Measurements from ENCODE around the gene DICER1.

Gene DICER1

DNA sequence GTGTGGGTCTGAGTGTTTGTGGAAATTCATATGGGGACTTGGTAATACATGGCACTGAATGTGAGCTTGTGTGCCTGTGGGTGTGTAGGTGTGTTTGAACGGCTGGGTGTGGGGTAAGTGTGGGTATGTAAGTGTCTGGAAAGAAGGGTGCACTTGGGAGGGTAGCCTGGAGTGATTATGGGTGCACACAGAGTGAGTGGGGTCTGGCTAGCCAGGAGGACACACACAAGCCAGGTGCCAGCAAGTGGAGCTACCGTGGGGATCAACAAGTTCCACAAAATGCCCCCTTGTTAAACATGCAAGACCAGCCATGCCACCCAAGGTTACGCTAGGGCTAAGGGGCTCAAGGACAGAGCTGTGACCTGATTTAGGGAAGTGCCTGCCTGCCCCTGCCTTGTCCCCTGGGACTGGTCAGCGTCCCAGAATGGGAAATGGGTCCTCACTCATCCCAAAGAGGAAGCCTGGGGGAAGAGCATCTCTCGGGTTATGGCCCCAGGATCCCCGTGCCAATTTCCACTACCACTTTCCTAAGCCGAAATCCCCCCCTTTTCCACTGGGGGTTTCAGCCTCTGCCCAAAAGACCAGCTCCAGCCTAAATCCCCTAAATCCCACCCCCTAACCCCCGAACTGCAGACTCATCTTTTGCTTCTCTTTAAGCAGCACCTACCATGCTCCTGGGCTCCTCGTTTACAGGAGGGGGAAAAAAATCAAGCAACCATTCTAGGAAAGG lies 118.6 kb downstream of the DICER1 start:
- no peaks in the 10 kb centered on the region for H3K27me3 ChIP-seq (ENCODE audit: control insufficient read depth, low read length)
- H3K4me2 ChIP-seq (ENCODE audit: low read length): no peak overlapping the region
- peaks cover 3% of the 10 kb centered on the region for H3K9me3 ChIP-seq (ENCODE audit: control insufficient read depth, insufficient read depth, low read length)
- TF ChIP-seq, protein P1, sequence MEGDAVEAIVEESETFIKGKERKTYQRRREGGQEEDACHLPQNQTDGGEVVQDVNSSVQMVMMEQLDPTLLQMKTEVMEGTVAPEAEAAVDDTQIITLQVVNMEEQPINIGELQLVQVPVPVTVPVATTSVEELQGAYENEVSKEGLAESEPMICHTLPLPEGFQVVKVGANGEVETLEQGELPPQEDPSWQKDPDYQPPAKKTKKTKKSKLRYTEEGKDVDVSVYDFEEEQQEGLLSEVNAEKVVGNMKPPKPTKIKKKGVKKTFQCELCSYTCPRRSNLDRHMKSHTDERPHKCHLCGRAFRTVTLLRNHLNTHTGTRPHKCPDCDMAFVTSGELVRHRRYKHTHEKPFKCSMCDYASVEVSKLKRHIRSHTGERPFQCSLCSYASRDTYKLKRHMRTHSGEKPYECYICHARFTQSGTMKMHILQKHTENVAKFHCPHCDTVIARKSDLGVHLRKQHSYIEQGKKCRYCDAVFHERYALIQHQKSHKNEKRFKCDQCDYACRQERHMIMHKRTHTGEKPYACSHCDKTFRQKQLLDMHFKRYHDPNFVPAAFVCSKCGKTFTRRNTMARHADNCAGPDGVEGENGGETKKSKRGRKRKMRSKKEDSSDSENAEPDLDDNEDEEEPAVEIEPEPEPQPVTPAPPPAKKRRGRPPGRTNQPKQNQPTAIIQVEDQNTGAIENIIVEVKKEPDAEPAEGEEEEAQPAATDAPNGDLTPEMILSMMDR (IDR thresholded peaks at IDR 0.05; ENCODE audit: low read depth, low read length, poor library complexity, severe bottlenecking): no peak
- TF ChIP-seq EZH2phosphoT487 (IDR thresholded peaks at IDR 0.05; ENCODE audit: borderline replicate concordance, low read length): no peak
- H3K9me2 ChIP-seq (replicated peaks; ENCODE audit: control insufficient read depth, low read length): no peaks in the 10 kb centered on the region
- H3K36me3 ChIP-seq (ENCODE audit: control insufficient read depth, low read length): peaks cover 3% of the 10 kb centered on the region
- peaks cover 24% of the 10 kb centered on the region for H3F3A ChIP-seq (ENCODE audit: control insufficient read depth, insufficient read depth)
- H3K4me1 ChIP-seq (ENCODE audit: control insufficient read depth, low read length): peaks cover 46% of the 10 kb centered on the region
- no peaks in the 10 kb centered on the region for H4K20me1 ChIP-seq (ENCODE audit: control insufficient read depth, insufficient read depth, low read depth, low read length)
- H3K27ac ChIP-seq (ENCODE audit: low read depth, low read length): no peak overlapping the region
- H3K4me3 ChIP-seq (ENCODE audit: low read length): no peak overlapping the region
- H3K79me2 ChIP-seq (ENCODE audit: control insufficient read depth, low read length): no peaks in the 10 kb centered on the region

DNA sequence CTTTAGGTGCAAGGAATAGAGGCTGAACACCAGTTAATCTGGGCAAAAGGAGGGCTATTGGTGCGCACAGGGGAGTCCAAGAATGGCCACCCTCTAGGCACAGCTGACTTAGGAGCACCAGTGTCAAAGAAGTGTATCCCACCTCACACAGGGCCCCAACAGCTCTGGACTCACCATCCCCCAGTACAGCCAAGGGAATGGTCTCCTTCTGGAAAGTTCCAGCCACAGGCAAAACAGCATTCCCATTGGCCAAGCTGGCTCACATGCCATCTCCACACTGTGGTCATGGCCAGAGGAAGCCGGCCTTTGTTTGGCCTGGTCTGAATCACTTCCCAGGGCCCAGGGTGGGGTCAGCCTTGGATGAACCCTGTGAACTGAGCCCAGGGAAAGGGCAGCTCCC lies 120.1 kb downstream of the DICER1 start:
- no peaks in the 10 kb centered on the region for H3K27me3 ChIP-seq (ENCODE audit: control insufficient read depth, low read length)
- peaks cover 28% of the 10 kb centered on the region for H3F3A ChIP-seq (ENCODE audit: control insufficient read depth, insufficient read depth)
- no peak overlapping the region for H3K27ac ChIP-seq (ENCODE audit: low read depth, low read length)
- H3K4me3 ChIP-seq (ENCODE audit: low read length): no peak overlapping the region
- TF ChIP-seq, protein P1 (IDR thresholded peaks at IDR 0.05; ENCODE audit: low read depth, low read length, poor library complexity, severe bottlenecking): no peak
- no peak for TF ChIP-seq EZH2phosphoT487 (IDR thresholded peaks at IDR 0.05; ENCODE audit: borderline replicate concordance, low read length)
- H3K4me2 ChIP-seq (ENCODE audit: low read length): no peak overlapping the region
- no peaks in the 10 kb centered on the region for H3K9me2 ChIP-seq (replicated peaks; ENCODE audit: control insufficient read depth, low read length)
- H3K79me2 ChIP-seq (ENCODE audit: control insufficient read depth, low read length): no peaks in the 10 kb centered on the region
- H3K36me3 ChIP-seq (ENCODE audit: control insufficient read depth, low read length): peaks cover 16% of the 10 kb centered on the region
- H4K20me1 ChIP-seq (ENCODE audit: control insufficient read depth, insufficient read depth, low read depth, low read length): no peaks in the 10 kb centered on the region
- H3K9me3 ChIP-seq (ENCODE audit: control insufficient read depth, insufficient read depth, low read length): peaks cover 13% of the 10 kb centered on the region
- H3K4me1 ChIP-seq (ENCODE audit: control insufficient read depth, low read length): peaks cover 60% of the 10 kb centered on the region

Data from DOHH2 (cell line).